ENCODE measurements around the gene RGS6. TPM values are rescaled to one million over a fixed set of nuclear protein-coding genes. Genes with fewer than 3 reads are reported as not detected.

The RGS6 gene
- total RNA-seq, 1 experiment from 2014 or later, result not detected

GRCh38 chr14:72402377-72402772, 470.1 kb downstream of the RGS6 start:
- DNase-seq (ENCODE audit: low read depth), result no peak

- DNase-seq (ENCODE audit: low read depth), result no peak
These were observed 472.0 kb downstream of the RGS6 start for GRCh38 chr14:72404106-72404774.

- DNase-seq (ENCODE audit: low read depth), result no peak
These were observed 472.8 kb downstream of the RGS6 start for GRCh38 chr14:72404998-72405397.

- no peak for DNase-seq (ENCODE audit: low read depth)
These were observed 475.8 kb downstream of the RGS6 start for GRCh38 chr14:72408020-72408419.

- no peak for DNase-seq (ENCODE audit: low read depth)
These were observed 476.8 kb downstream of the RGS6 start for GRCh38 chr14:72409047-72409446.

GRCh38 chr14:72416081-72416849, 484.0 kb downstream of the RGS6 start:
- DNase-seq (ENCODE audit: low read depth), result no peak

- no peak for DNase-seq (ENCODE audit: low read depth)
These were observed 484.7 kb downstream of the RGS6 start for GRCh38 chr14:72416892-72417291.

GRCh38 chr14:72418806-72419205, 486.6 kb downstream of the RGS6 start:
- DNase-seq (ENCODE audit: low read depth), result no peak

- DNase-seq (ENCODE audit: low read depth), result no peak
These were observed 487.1 kb downstream of the RGS6 start for GRCh38 chr14:72419226-72419775.

GRCh38 chr14:72420749-72421474, 488.7 kb downstream of the RGS6 start:
- DNase-seq (ENCODE audit: low read depth), result peak; percentile 67

- no peak for DNase-seq (ENCODE audit: low read depth)
These were observed 491.7 kb downstream of the RGS6 start for GRCh38 chr14:72423957-72424356.

- DNase-seq (ENCODE audit: low read depth), result no peak
These were observed 498.2 kb downstream of the RGS6 start for GRCh38 chr14:72430457-72430856.

GRCh38 chr14:72432748-72433147, 500.5 kb downstream of the RGS6 start:
- DNase-seq (ENCODE audit: low read depth), result no peak

- peak; percentile 61 for DNase-seq (ENCODE audit: low read depth)
These were observed 501.3 kb downstream of the RGS6 start for GRCh38 chr14:72433511-72433910.

- DNase-seq (ENCODE audit: low read depth), result no peak
These were observed 502.6 kb downstream of the RGS6 start for GRCh38 chr14:72434856-72435255.

- no peak for DNase-seq (ENCODE audit: low read depth)
These were observed 507.5 kb downstream of the RGS6 start for GRCh38 chr14:72439707-72440106.

GRCh38 chr14:72443256-72443655, 511.0 kb downstream of the RGS6 start:
- no peak for DNase-seq (ENCODE audit: low read depth)

GRCh38 chr14:72443991-72444441, 511.8 kb downstream of the RGS6 start:
- DNase-seq (ENCODE audit: low read depth), result peak; percentile 18

- DNase-seq (ENCODE audit: low read depth), result peak; percentile 55
These were observed 512.5 kb downstream of the RGS6 start for GRCh38 chr14:72444701-72445100.

- no peak for DNase-seq (ENCODE audit: low read depth)
These were observed 516.0 kb downstream of the RGS6 start for GRCh38 chr14:72448212-72448611.

- DNase-seq (ENCODE audit: low read depth), result no peak
These were observed 518.3 kb downstream of the RGS6 start for GRCh38 chr14:72450473-72451044.

Data from HT1080 (cell line).